Neutrophil (primary cell): ENCODE data around the gene MYO7B.
A peak's percentile ranks its signal among the peaks of the same experiment; 100 is the strongest.

ENCODE experiments used
- H3K27ac ChIP-seq: fragments of 200-600 bp; sonication (generic); 2 replicates; pipeline ENCODE4 v1.5.1; 2016; ENCODE audit warnings: mild to moderate bottlenecking, moderate library complexity
- H3K27me3 ChIP-seq: fragments of 200-600 bp; sonication (generic); 2 replicates; pipeline ENCODE4 v1.6.0; 2016; ENCODE audit warnings: mild to moderate bottlenecking
- H3K36me3 ChIP-seq: fragments of 200-600 bp; sonication (generic); 2 replicates; pipeline ENCODE4 v1.5.1; 2017
- H3K4me1 ChIP-seq, 2 experiments: fragments of 200-600 bp in 1 of 2; sonication (generic) in 1 of 2; 1 replicate in 1 of 2; 2 replicates in 1 of 2; pipeline versions ENCODE4 v1.5.1 to v1.6.1; 2013 to 2016; ENCODE audit warnings: low read depth in 1 of 2, low read length in 1 of 2, mild to moderate bottlenecking in 1 of 2, moderate library complexity in 1 of 2; ENCODE audit not compliant: control insufficient read depth in 1 of 2, insufficient read depth in 1 of 2
- H3K4me3 ChIP-seq, 2 experiments: fragments of 200-600 bp in 1 of 2; sonication (generic) in 1 of 2; 1 replicate in 1 of 2; 2 replicates in 1 of 2; pipeline ENCODE4 v1.5.1; 2013 to 2016; ENCODE audit warnings: low read depth in 1 of 2, low read length in 1 of 2, mild to moderate bottlenecking in 1 of 2, moderate library complexity in 1 of 2
- H3K9me3 ChIP-seq: fragments of 200-600 bp; sonication (generic); 2 replicates; pipeline ENCODE4 v1.5.1; 2016
- TF ChIP-seq, protein P1 (sequence below): fragments of 200-600 bp; sonication (generic); IDR thresholded peaks from 2 replicates; pipeline ENCODE4 v1.5.1; 2016; ENCODE audit warnings: antibody characterized with exemption

Gene MYO7B

DNA sequence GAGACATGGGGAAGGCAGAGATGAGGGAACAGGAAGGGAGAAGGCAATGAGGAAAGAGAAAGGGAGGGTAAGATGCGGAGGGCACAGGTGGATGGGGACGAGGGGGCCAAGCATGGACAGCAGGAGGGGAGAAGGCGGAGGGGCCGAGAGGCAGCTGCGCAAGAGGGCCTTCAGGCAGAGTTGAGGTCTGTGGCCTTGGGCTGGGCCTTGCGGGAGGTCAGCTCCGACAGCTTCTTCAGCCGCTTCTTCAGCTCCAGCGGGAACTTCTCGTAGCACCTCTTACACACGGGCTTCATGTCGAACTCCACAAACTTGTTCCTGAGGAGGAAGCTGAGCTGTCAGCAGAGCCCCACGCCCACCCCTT is 103.6 kb downstream of the MYO7B start:
- Histone ChIP-seq H3K36me3 (no peaks in the 10 kb centered on the region), H3K4me3 (peak overlapping the region; percentile 60 to 66), H3K27ac (peak overlapping the region; percentile 99), H3K4me1 (peaks cover 60 to 78% of the 10 kb centered on the region in 2 experiments), H3K27me3 (no peaks in the 10 kb centered on the region), H3K9me3 (no peaks in the 10 kb centered on the region)
- TF ChIP-seq, protein P1, sequence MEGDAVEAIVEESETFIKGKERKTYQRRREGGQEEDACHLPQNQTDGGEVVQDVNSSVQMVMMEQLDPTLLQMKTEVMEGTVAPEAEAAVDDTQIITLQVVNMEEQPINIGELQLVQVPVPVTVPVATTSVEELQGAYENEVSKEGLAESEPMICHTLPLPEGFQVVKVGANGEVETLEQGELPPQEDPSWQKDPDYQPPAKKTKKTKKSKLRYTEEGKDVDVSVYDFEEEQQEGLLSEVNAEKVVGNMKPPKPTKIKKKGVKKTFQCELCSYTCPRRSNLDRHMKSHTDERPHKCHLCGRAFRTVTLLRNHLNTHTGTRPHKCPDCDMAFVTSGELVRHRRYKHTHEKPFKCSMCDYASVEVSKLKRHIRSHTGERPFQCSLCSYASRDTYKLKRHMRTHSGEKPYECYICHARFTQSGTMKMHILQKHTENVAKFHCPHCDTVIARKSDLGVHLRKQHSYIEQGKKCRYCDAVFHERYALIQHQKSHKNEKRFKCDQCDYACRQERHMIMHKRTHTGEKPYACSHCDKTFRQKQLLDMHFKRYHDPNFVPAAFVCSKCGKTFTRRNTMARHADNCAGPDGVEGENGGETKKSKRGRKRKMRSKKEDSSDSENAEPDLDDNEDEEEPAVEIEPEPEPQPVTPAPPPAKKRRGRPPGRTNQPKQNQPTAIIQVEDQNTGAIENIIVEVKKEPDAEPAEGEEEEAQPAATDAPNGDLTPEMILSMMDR, result no peak

DNA sequence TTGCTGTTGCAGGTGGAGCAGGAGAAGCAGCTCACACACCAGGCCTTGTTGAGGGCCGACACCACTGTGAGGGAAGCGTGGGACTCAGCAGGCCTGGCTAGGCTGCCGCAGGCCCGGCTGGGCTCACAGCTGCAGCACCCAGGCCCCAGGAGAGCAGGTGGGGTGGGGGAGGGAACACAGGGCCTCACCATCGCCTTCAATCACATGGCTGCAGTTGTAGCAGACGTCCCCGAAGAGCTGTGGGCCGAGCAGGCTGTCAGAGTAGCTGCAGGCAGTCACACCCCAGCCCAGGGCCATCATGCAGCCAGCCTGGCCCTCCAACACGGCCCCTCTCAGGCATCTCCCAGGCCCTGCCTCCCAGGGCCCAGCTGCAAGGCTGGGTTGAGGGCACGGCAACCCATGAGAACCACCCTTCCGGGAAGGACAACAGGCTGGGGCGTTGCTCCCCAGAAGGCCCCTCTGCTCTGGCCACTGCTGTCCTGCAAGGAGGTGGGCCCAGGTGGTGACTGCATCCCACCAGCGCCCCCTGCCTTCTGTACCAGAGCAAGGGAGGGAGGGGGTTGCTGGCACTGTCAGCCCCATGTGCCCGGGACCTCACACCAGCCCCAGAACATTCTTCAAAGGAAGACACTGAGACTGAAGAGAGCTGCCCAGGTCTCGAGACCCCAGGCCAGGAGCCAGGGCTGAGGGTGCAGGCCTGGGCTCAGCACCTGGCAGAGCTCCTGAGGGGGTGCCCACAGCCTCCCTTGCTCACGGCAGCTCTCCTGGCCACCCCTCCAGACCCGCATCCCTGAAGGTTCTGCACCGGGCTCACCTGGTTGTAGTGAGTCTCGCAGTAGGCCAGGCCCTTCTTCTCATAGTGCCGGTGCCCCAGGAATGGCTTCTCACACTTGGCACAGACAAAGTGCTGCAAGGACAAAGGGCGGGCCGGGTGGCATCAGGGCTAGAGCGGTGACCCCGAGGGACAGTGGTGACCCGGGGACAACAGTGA is 104.9 kb downstream of the MYO7B start:
- Histone ChIP-seq H3K4me1 (peaks cover 55 to 65% of the 10 kb centered on the region in 2 experiments), H3K27ac (peak overlapping the region; percentile 99), H3K9me3 (no peaks in the 10 kb centered on the region), H3K4me3 (peak overlapping the region; percentile 60 to 66), H3K27me3 (no peaks in the 10 kb centered on the region), H3K36me3 (no peaks in the 10 kb centered on the region)
- TF ChIP-seq, protein P1, result peak; percentile 14

DNA sequence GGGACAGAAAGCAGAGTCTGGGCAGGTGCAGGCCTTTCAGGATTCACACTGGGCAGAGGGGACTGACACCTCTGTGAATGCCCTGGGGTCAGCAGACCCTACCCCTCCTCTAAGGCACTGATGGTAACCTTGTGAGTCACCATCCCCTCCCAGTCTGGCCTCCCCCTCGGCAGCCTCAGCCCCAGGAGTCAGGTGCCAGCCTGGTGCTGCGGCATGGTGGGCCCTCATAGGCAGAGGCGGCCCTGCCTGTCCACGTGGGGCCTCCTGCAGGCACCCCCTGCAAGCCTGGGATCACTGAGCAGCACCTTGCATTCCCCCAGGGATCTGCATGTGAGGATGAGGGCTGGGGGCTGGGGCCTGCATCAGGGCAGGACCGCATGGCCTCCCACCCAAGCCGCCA is 105.7 kb downstream of the MYO7B start:
- peak overlapping the region; percentile 99 for H3K27ac ChIP-seq
- H3K27me3 ChIP-seq, result no peaks in the 10 kb centered on the region
- no peaks in the 10 kb centered on the region for H3K36me3 ChIP-seq
- no peak overlapping the region for H3K4me3 ChIP-seq
- TF ChIP-seq, protein P1, result no peak
- H3K9me3 ChIP-seq, result no peaks in the 10 kb centered on the region
- peaks cover 52 to 57% of the 10 kb centered on the region in 2 experiments for H3K4me1 ChIP-seq

DNA sequence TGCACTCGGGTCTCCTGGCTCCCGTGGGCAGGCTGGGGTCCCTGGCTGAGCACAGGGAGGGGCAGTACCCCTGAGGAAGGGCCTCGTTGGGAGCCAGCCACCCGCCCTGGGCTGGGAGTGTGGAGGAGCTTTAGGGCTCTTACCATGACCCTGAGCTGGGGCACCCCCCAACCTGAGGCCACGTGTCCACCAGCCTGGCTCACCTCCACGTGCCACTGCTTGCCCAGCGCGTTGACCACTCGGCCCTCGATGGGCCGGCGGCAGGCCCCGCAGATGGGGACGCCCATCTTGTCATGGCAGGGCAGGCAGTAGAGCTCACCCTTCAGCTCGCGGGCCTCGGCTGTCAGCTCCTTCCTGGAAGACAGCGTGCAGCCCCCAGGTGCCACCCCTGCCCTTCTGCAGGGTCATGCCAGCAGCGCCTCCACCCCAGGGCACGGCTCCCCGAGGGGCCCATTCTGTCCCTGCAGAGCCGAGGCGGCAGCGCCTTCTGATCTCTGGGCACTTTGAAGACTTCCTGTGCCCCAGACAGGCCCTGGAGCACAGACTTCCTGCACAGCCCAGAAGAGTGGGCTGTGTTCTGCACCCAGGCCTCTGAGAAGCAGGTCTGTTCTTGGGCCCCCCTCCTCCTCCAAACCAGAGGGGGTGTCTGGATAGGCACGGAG is 106.5 kb downstream of the MYO7B start:
- TF ChIP-seq, protein P1, result no peak
- Histone ChIP-seq H3K27me3 (no peaks in the 10 kb centered on the region), H3K36me3 (no peaks in the 10 kb centered on the region), H3K4me3 (no peak overlapping the region), H3K4me1 (peaks cover 44 to 56% of the 10 kb centered on the region in 2 experiments), H3K9me3 (no peaks in the 10 kb centered on the region), H3K27ac (no peak overlapping the region)

DNA sequence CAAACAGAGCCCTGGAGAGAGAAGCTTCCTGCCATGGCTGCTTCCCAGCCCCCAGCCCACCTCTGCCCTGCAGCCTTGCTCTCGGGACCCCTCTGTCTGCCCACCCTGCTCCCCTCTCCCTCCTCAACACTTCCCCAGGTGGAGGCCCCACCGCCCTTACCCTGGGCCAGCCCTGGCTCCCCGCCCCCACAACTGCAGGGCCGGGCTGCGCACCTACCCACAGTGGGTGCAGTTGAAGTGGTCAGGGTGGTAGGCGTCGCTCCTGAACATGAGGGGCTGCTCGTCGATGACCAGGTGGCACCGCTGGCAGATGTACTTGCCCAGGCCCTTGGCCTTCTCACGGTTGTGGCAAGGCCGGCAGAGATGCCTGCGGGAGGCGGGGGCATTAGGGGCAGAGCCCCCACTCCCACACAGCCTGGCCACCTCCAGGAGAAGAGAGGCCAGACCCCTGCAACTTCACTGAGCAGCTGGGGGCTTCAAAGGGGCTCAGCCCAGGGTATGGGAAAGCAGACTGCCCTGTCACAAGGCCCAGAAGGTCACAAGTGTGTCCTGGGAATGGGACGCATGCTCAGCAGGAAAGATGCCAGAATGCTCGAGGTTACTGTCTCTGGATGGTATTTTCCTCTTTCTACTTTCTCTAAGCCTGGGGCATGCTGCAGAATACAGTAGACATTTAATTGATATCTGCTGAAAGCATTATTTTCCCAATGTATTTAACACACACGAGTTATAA is 107.4 kb downstream of the MYO7B start:
- no peaks in the 10 kb centered on the region for H3K36me3 ChIP-seq
- no peaks in the 10 kb centered on the region for H3K27me3 ChIP-seq
- H3K9me3 ChIP-seq, result no peaks in the 10 kb centered on the region
- H3K27ac ChIP-seq, result no peak overlapping the region
- H3K4me3 ChIP-seq, result no peak overlapping the region
- H3K4me1 ChIP-seq, result peaks cover 35 to 49% of the 10 kb centered on the region in 2 experiments
- TF ChIP-seq, protein P1, result no peak
